Osteocyte (in vitro differentiated cells): ENCODE data around the gene TEX14. TPM values are rescaled to one million over a fixed set of nuclear protein-coding genes. Genes with fewer than 3 reads are reported as not detected.
A peak's percentile ranks its signal among the peaks of the same experiment; 100 is the strongest.

Experiments used
- DNase-seq: peaks from one replicate; pipeline ENCODE4 v3.0.0; 2021; ENCODE audit warnings: mixed read lengths; ENCODE audit not compliant: unreplicated experiment; ENCODE audit errors: extremely low spot score
- H3K27ac Mint-ChIP-seq: one replicate; pipeline ENCODE4 v1.8.0; 2021; ENCODE audit warnings: mild to moderate bottlenecking, mixed read lengths; ENCODE audit not compliant: unreplicated experiment
- H3K27me3 Mint-ChIP-seq: one replicate; pipeline ENCODE4 v1.8.0; 2021; ENCODE audit warnings: mixed read lengths; ENCODE audit not compliant: unreplicated experiment
- H3K36me3 Mint-ChIP-seq: one replicate; pipeline ENCODE4 v1.8.0; 2021; ENCODE audit warnings: mixed read lengths; ENCODE audit not compliant: unreplicated experiment
- H3K4me1 Mint-ChIP-seq: one replicate; pipeline ENCODE4 v1.8.0; 2021; ENCODE audit warnings: mixed read lengths; ENCODE audit not compliant: unreplicated experiment
- H3K4me3 Mint-ChIP-seq: one replicate; pipeline ENCODE4 v1.8.0; 2021; ENCODE audit warnings: mild to moderate bottlenecking, moderate library complexity, mixed read lengths; ENCODE audit not compliant: unreplicated experiment
- H3K9me3 Mint-ChIP-seq: one replicate; pipeline ENCODE4 v1.8.0; 2021; ENCODE audit warnings: mixed read lengths; ENCODE audit not compliant: unreplicated experiment
- CTCF ChIP-seq: fragments of 200-600 bp; sonication (generic); IDR thresholded peaks from 2 replicates; pipeline ENCODE4 v1.5.0; 2021; ENCODE audit warnings: antibody characterized with exemption, mild to moderate bottlenecking, moderate library complexity
- long read RNA-seq: library from polyadenylated mRNA; unstranded; transcript quantifications from one replicate; pipeline ENCODE4 v2.0.0, GENCODE V29; 2021
- total RNA-seq: library from RNA; stranded (reverse); gene quantifications from 2 replicates; pipeline ENCODE4 v1.2.1, GENCODE V29; 2021

Gene TEX14
- total RNA-seq = 0.13 and 0.27 TPM in 2 replicates
- long read RNA-seq = 0 reads

GRCh38 chr17:58691701-58692238 is at the start of gene TEX14:
Gene TEX14 (minus strand): TSS chr17:58692045. CDS start chr17:58652001, 40,044 bp downstream.
- H3K27ac Mint-ChIP-seq = peak within 1 kb of the TSS; percentile 85
- H3K36me3 Mint-ChIP-seq = no peaks in the 10 kb centered on the region
- H3K27me3 Mint-ChIP-seq = peaks cover 2% of the 10 kb centered on the region
- no peak for DNase-seq
- H3K9me3 Mint-ChIP-seq = no peaks in the 10 kb centered on the region
- peaks cover 23% of the 10 kb centered on the region for H3K4me1 Mint-ChIP-seq
- no peak for TF ChIP-seq CTCF
- peak within 1 kb of the TSS; percentile 78 for H3K4me3 Mint-ChIP-seq

GRCh38 chr17:58741121-58741625 is 49.3 kb upstream of the TEX14 start:
- no peak for DNase-seq
- H3K4me3 Mint-ChIP-seq = no peak overlapping the region
- H3K27ac Mint-ChIP-seq = no peak overlapping the region

GRCh38 chr17:58734811-58735210 is 43.0 kb upstream of the TEX14 start:
- Mint-ChIP-seq H3K4me1 (no peaks in the 10 kb centered on the region), H3K27me3 (no peaks in the 10 kb centered on the region), H3K4me3 (no peak overlapping the region), H3K36me3 (no peaks in the 10 kb centered on the region), H3K9me3 (no peaks in the 10 kb centered on the region), H3K27ac (no peak overlapping the region)
- no peak for DNase-seq
- no peak for TF ChIP-seq CTCF

More at GRCh38 chr17:58741121-58741625, 49.3 kb upstream of the TEX14 start:
- TF ChIP-seq CTCF = no peak
- H3K27me3 Mint-ChIP-seq = no peaks in the 10 kb centered on the region
- H3K4me1 Mint-ChIP-seq = no peaks in the 10 kb centered on the region
- no peaks in the 10 kb centered on the region for H3K36me3 Mint-ChIP-seq
- H3K9me3 Mint-ChIP-seq = no peaks in the 10 kb centered on the region

- no peak overlapping the region for H3K4me3 Mint-ChIP-seq
- no peaks in the 10 kb centered on the region for H3K9me3 Mint-ChIP-seq
- H3K4me1 Mint-ChIP-seq = no peaks in the 10 kb centered on the region
Measured at GRCh38 chr17:58734040-58734439, 42.2 kb upstream of the TEX14 start.

More at GRCh38 chr17:58734040-58734439, 42.2 kb upstream of the TEX14 start:
- no peak for TF ChIP-seq CTCF
- no peaks in the 10 kb centered on the region for H3K36me3 Mint-ChIP-seq
- no peak overlapping the region for H3K27ac Mint-ChIP-seq
- H3K27me3 Mint-ChIP-seq = no peaks in the 10 kb centered on the region
- no peak for DNase-seq
